BLaER1 (cell line): Measurements from ENCODE around the gene UVSSA.

Experiments used
- H3K27ac ChIP-seq: shearing (Covaris generic); formaldehyde crosslinking; 2 replicates; pipeline ENCODE4 v1.8.1; 2022
- H3K27me3 ChIP-seq: shearing (Covaris generic); formaldehyde crosslinking; 2 replicates; pipeline ENCODE4 v1.8.1; 2022
- H3K36me3 ChIP-seq: shearing (Covaris generic); formaldehyde crosslinking; 2 replicates; pipeline ENCODE4 v1.8.1; 2022
- H3K4me1 ChIP-seq: shearing (Covaris generic); formaldehyde crosslinking; 2 replicates; pipeline ENCODE4 v1.8.1; 2022
- H3K4me2 ChIP-seq: shearing (Covaris generic); formaldehyde crosslinking; 2 replicates; pipeline ENCODE4 v1.8.1; 2022
- H3K4me3 ChIP-seq: shearing (Covaris generic); formaldehyde crosslinking; 2 replicates; pipeline ENCODE4 v1.8.1; 2022
- H3K9ac ChIP-seq: shearing (Covaris generic); formaldehyde crosslinking; 2 replicates; pipeline ENCODE4 v1.8.1; 2022
- H3K9me3 ChIP-seq: shearing (Covaris generic); formaldehyde crosslinking; 2 replicates; pipeline ENCODE4 v1.8.1; 2022
- H4K20me1 ChIP-seq: shearing (Covaris generic); formaldehyde crosslinking; 2 replicates; pipeline ENCODE4 v1.8.1; 2022
- Cebpa-rat ChIP-seq: shearing (Covaris generic); IDR thresholded peaks from 2 replicates; pipeline ENCODE4 v1.8.1; 2022

The UVSSA gene

GRCh38 chr4:1338752-1339414, 8.1 kb upstream of the UVSSA start:
- H3K4me1 ChIP-seq: peaks cover 21% of the 10 kb centered on the region
- H3K9me3 ChIP-seq: no peaks in the 10 kb centered on the region
- no peak overlapping the region for H3K27ac ChIP-seq
- peaks cover 11% of the 10 kb centered on the region for H4K20me1 ChIP-seq
- H3K9ac ChIP-seq: no peak overlapping the region
- no peak overlapping the region for H3K4me3 ChIP-seq
- H3K4me2 ChIP-seq: no peak overlapping the region
- no peaks in the 10 kb centered on the region for H3K27me3 ChIP-seq
- no peak for TF ChIP-seq Cebpa-rat
- H3K36me3 ChIP-seq: peaks cover 77% of the 10 kb centered on the region

GRCh38 chr4:1339489-1339888, 7.5 kb upstream of the UVSSA start:
- H3K9me3 ChIP-seq: no peaks in the 10 kb centered on the region
- H3K27me3 ChIP-seq: no peaks in the 10 kb centered on the region
- H3K4me2 ChIP-seq: no peak overlapping the region
- no peak for TF ChIP-seq Cebpa-rat
- peaks cover 17% of the 10 kb centered on the region for H3K4me1 ChIP-seq
- H3K27ac ChIP-seq: no peak overlapping the region
- no peak overlapping the region for H3K9ac ChIP-seq
- peaks cover 73% of the 10 kb centered on the region for H3K36me3 ChIP-seq
- peaks cover 11% of the 10 kb centered on the region for H4K20me1 ChIP-seq
- no peak overlapping the region for H3K4me3 ChIP-seq

GRCh38 chr4:1340181-1340747, 6.7 kb upstream of the UVSSA start:
- Histone ChIP-seq H3K4me3 (no peak overlapping the region), H3K9ac (no peak overlapping the region), H3K9me3 (no peaks in the 10 kb centered on the region), H3K27me3 (no peaks in the 10 kb centered on the region), H3K36me3 (peaks cover 65% of the 10 kb centered on the region), H3K4me1 (peaks cover 19% of the 10 kb centered on the region), H3K27ac (no peak overlapping the region), H3K4me2 (no peak overlapping the region), H4K20me1 (peaks cover 11% of the 10 kb centered on the region)
- no peak for TF ChIP-seq Cebpa-rat

- Histone ChIP-seq H3K27ac (no peak overlapping the region), H3K4me2 (no peak overlapping the region), H3K9me3 (no peaks in the 10 kb centered on the region), H3K27me3 (no peaks in the 10 kb centered on the region), H4K20me1 (peaks cover 11% of the 10 kb centered on the region), H3K4me3 (no peak overlapping the region), H3K9ac (no peak overlapping the region), H3K4me1 (peaks cover 24% of the 10 kb centered on the region), H3K36me3 (peaks cover 63% of the 10 kb centered on the region)
- no peak for TF ChIP-seq Cebpa-rat
Observed at GRCh38 chr4:1340861-1341260, 6.1 kb upstream of the UVSSA start.

GRCh38 chr4:1342003-1342402, 5.0 kb upstream of the UVSSA start:
- H3K4me3 ChIP-seq: no peak overlapping the region
- H3K4me2 ChIP-seq: no peak overlapping the region
- H3K9me3 ChIP-seq: no peaks in the 10 kb centered on the region
- H3K4me1 ChIP-seq: peaks cover 24% of the 10 kb centered on the region
- no peak overlapping the region for H3K9ac ChIP-seq
- H4K20me1 ChIP-seq: peaks cover 11% of the 10 kb centered on the region
- H3K27ac ChIP-seq: no peak overlapping the region
- H3K27me3 ChIP-seq: no peaks in the 10 kb centered on the region
- no peak for TF ChIP-seq Cebpa-rat
- peaks cover 51% of the 10 kb centered on the region for H3K36me3 ChIP-seq

GRCh38 chr4:1344696-1345095, 2.3 kb upstream of the UVSSA start:
- H3K9ac ChIP-seq: peak overlapping the region; percentile 3; the same call in 1 of the 2 replicates
- H4K20me1 ChIP-seq: peaks cover 11% of the 10 kb centered on the region
- peaks cover 44% of the 10 kb centered on the region for H3K4me1 ChIP-seq
- peak overlapping the region; percentile 92 for H3K4me2 ChIP-seq
- peaks cover 24% of the 10 kb centered on the region for H3K36me3 ChIP-seq
- no peaks in the 10 kb centered on the region for H3K9me3 ChIP-seq
- H3K27ac ChIP-seq: no peak overlapping the region; the same call in 1 of the 2 replicates
- H3K27me3 ChIP-seq: no peaks in the 10 kb centered on the region
- TF ChIP-seq Cebpa-rat: no peak
- no peak overlapping the region for H3K4me3 ChIP-seq

GRCh38 chr4:1345903-1346780, 866 bp upstream of the UVSSA start:
- Histone ChIP-seq H3K4me1 (peaks cover 47% of the 10 kb centered on the region), H3K9me3 (no peaks in the 10 kb centered on the region), H3K36me3 (peaks cover 10% of the 10 kb centered on the region), H3K4me3 (peak overlapping the region; percentile 98), H3K9ac (peak overlapping the region; percentile 93), H3K27ac (peak overlapping the region; percentile 94), H4K20me1 (no peaks in the 10 kb centered on the region; the same call in 1 of the 2 replicates), H3K27me3 (no peaks in the 10 kb centered on the region), H3K4me2 (peak overlapping the region; percentile 92)
- no peak for TF ChIP-seq Cebpa-rat

- peak overlapping the region; percentile 87 for H3K4me2 ChIP-seq
- H3K27ac ChIP-seq: peak overlapping the region; percentile 94
- no peaks in the 10 kb centered on the region for H3K27me3 ChIP-seq
- no peaks in the 10 kb centered on the region for H3K36me3 ChIP-seq
- H3K4me1 ChIP-seq: peaks cover 60% of the 10 kb centered on the region
- peak overlapping the region; percentile 98 for H3K4me3 ChIP-seq
- no peaks in the 10 kb centered on the region for H3K9me3 ChIP-seq
- H4K20me1 ChIP-seq: no peaks in the 10 kb centered on the region
- no peak for TF ChIP-seq Cebpa-rat
- H3K9ac ChIP-seq: peak overlapping the region; percentile 91
Observed at GRCh38 chr4:1347410-1347864, 429 bp downstream of the UVSSA start.

- H3K27ac ChIP-seq: peak overlapping the region; percentile 94
- peaks cover 58% of the 10 kb centered on the region for H3K4me1 ChIP-seq
- peak overlapping the region; percentile 91 for H3K9ac ChIP-seq
- no peaks in the 10 kb centered on the region for H3K9me3 ChIP-seq
- peak overlapping the region; percentile 87 for H3K4me2 ChIP-seq
- H4K20me1 ChIP-seq: no peaks in the 10 kb centered on the region
- H3K27me3 ChIP-seq: no peaks in the 10 kb centered on the region
- H3K4me3 ChIP-seq: peak overlapping the region; percentile 98
- peaks cover 5% of the 10 kb centered on the region; the same call in 1 of the 2 replicates for H3K36me3 ChIP-seq
- no peak for TF ChIP-seq Cebpa-rat
Observed at GRCh38 chr4:1348014-1348513, 1.1 kb downstream of the UVSSA start.
